T-helper 2 cell treated with Interferon-gamma antibody and Interleukin-4, amounts not matched to agents 5 μg/mL and 100 μg/mL, for 36 hours (primary cell): ENCODE data around the gene FAM200C.

Experiments
- DNase-seq: peaks from one replicate; pipeline ENCODE4 v3.0.0; 2021; ENCODE audit warnings: low spot score
- H3K27ac Mint-ChIP-seq: one replicate; pipeline ENCODE4 v1.8.0; 2021; ENCODE audit warnings: mild to moderate bottlenecking, mixed read lengths
- H3K27me3 Mint-ChIP-seq: one replicate; pipeline ENCODE4 v1.8.0; 2021; ENCODE audit warnings: low read depth, mixed read lengths
- H3K36me3 Mint-ChIP-seq: one replicate; pipeline ENCODE4 v1.8.0; 2021; ENCODE audit warnings: low read depth, mixed read lengths
- H3K4me1 Mint-ChIP-seq: one replicate; pipeline ENCODE4 v1.8.0; 2021; ENCODE audit warnings: low read depth, mixed read lengths
- H3K4me3 Mint-ChIP-seq: one replicate; pipeline ENCODE4 v1.8.0; 2022; ENCODE audit warnings: mild to moderate bottlenecking, moderate library complexity, mixed read lengths
- H3K9me3 Mint-ChIP-seq: one replicate; pipeline ENCODE4 v1.8.0; 2021; ENCODE audit warnings: mixed read lengths

The FAM200C gene

GRCh38 chr5:160390787-160391696 lies 8.8 kb downstream of the FAM200C start:
- Mint-ChIP-seq H3K9me3 (peaks cover 10% of the 10 kb centered on the region), H3K36me3 (no peaks in the 10 kb centered on the region), H3K4me3 (no peak overlapping the region), H3K4me1 (no peaks in the 10 kb centered on the region), H3K27me3 (peaks cover 6% of the 10 kb centered on the region), H3K27ac (no peak overlapping the region)
- DNase-seq = no peak

DNA sequence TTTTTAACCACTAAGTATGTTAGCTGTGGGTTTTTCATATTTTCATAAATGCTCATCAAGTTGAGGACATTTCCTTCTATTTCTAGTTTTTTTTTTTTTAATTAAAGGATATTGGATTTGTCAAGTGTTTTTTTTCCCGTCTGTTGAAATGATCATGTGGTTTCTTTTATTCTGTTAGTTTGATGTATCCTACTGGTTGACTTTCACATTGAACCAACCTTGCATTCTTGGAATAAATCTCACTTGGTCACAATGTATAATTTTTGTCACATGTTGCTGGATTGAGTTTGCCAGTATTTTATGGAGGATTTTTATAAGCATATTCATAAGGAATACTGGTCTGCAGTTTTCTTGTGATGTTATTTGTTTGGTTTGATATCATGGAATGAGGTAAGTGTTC lies 12.4 kb downstream of the FAM200C start:
- Mint-ChIP-seq H3K9me3 (peaks cover 10% of the 10 kb centered on the region), H3K27ac (no peak overlapping the region), H3K4me1 (peaks cover 1% of the 10 kb centered on the region), H3K4me3 (no peak overlapping the region), H3K27me3 (peaks cover 10% of the 10 kb centered on the region), H3K36me3 (no peaks in the 10 kb centered on the region)
- DNase-seq = no peak

DNA sequence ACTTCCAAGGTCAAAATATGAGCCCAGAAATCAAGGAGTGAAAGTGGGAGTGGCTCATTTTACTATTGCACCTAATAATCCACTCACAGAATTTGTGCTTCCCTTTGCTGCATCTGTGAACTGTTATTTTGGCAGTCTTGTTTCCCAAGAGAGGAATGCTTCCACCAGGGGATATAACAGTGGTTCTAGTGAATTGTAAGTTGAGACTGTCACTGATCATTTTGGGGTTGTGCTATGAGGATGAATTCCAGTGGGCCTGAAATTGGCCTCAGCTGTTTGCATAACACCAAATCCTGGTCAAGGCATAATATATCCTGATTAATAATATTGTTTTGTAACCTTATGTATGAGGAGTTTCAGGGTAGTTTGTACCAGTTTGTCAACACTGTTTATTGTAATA lies 14.4 kb downstream of the FAM200C start:
- Mint-ChIP-seq H3K36me3 (no peaks in the 10 kb centered on the region), H3K4me1 (peaks cover 1% of the 10 kb centered on the region), H3K9me3 (peaks cover 10% of the 10 kb centered on the region), H3K27ac (no peak overlapping the region), H3K4me3 (no peak overlapping the region), H3K27me3 (peaks cover 22% of the 10 kb centered on the region)
- no peak for DNase-seq

GRCh38 chr5:160384681-160385080 lies 15.2 kb downstream of the FAM200C start:
- Mint-ChIP-seq H3K9me3 (peaks cover 10% of the 10 kb centered on the region), H3K4me3 (no peak overlapping the region), H3K36me3 (no peaks in the 10 kb centered on the region), H3K4me1 (peaks cover 1% of the 10 kb centered on the region), H3K27me3 (peaks cover 28% of the 10 kb centered on the region), H3K27ac (no peak overlapping the region)
- DNase-seq = no peak

DNA sequence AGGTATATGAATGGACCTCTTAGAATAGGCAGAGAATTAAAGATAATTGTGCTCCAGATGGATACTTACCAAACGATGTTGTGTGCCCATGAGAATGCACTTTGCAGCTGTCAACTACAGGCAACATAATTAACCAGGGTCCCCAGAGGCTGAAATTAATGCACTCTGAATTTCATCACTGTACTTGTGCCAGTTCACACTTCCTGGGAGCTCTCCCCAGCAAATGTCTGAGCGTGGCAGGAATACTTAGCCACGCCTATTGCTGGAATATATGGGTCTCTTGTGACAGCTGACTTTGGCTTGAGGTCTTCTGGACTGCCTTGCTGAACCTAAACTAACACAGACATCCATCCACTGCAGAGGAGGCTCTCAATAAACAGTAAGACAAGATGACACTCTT lies 17.5 kb downstream of the FAM200C start:
- H3K4me1 Mint-ChIP-seq = peaks cover 1% of the 10 kb centered on the region
- H3K9me3 Mint-ChIP-seq = peaks cover under 1% of the 10 kb centered on the region
- peaks cover 27% of the 10 kb centered on the region for H3K27me3 Mint-ChIP-seq
- H3K4me3 Mint-ChIP-seq = no peak overlapping the region
- H3K27ac Mint-ChIP-seq = no peak overlapping the region
- no peak for DNase-seq
- no peaks in the 10 kb centered on the region for H3K36me3 Mint-ChIP-seq

DNA sequence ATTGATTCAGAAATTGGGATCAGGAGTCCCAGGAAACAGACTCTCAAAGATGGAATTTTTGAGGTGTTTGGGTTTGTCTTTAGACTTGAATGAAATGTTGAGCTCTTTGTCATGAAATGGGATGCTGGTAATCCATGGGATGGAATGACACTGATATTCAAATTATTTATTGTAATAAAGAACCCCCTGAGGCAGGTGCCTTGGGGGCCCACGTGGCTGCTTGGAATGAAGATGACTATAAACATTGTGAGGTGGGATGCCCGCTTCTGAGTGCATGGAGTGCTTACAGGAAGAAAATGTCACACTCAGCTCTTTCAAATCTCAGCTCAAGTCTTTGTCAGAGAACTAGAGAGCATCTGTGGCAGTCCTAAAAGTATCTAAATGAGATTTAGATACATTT lies 19.8 kb downstream of the FAM200C start:
- Mint-ChIP-seq H3K4me1 (peaks cover 1% of the 10 kb centered on the region), H3K4me3 (no peak overlapping the region), H3K36me3 (no peaks in the 10 kb centered on the region), H3K9me3 (no peaks in the 10 kb centered on the region), H3K27me3 (peaks cover 34% of the 10 kb centered on the region), H3K27ac (no peak overlapping the region)
- DNase-seq = no peak

- no peak overlapping the region for H3K4me3 Mint-ChIP-seq
- peaks cover 39% of the 10 kb centered on the region for H3K27me3 Mint-ChIP-seq
- no peak overlapping the region for H3K27ac Mint-ChIP-seq
- no peaks in the 10 kb centered on the region for H3K9me3 Mint-ChIP-seq
- H3K4me1 Mint-ChIP-seq = peaks cover 1% of the 10 kb centered on the region
- H3K36me3 Mint-ChIP-seq = no peaks in the 10 kb centered on the region
- no peak for DNase-seq
These were observed 20.3 kb downstream of the FAM200C start for GRCh38 chr5:160379511-160379910.

DNA sequence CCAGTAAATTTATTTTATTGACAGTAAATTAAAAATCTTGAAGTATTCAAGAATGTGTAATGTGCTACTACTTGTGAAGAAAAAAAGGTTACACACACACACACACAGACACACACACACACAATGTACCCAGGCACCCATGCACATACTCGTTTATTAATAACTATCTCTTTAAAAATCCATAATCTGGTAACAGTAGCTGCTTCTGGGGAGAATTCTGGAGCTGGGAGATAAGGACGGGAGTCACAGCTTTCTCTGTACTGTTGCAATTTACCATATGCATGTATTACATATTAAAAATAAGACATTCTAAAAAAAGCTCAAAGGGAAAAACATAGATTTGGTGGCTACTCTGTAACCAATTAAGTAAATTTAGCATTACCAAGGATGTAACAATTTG lies 21.5 kb downstream of the FAM200C start:
- H3K27ac Mint-ChIP-seq = no peak overlapping the region
- H3K4me3 Mint-ChIP-seq = no peak overlapping the region
- no peaks in the 10 kb centered on the region for H3K36me3 Mint-ChIP-seq
- H3K4me1 Mint-ChIP-seq = peaks cover 1% of the 10 kb centered on the region
- DNase-seq = no peak
- H3K9me3 Mint-ChIP-seq = no peaks in the 10 kb centered on the region
- peaks cover 48% of the 10 kb centered on the region for H3K27me3 Mint-ChIP-seq

DNA sequence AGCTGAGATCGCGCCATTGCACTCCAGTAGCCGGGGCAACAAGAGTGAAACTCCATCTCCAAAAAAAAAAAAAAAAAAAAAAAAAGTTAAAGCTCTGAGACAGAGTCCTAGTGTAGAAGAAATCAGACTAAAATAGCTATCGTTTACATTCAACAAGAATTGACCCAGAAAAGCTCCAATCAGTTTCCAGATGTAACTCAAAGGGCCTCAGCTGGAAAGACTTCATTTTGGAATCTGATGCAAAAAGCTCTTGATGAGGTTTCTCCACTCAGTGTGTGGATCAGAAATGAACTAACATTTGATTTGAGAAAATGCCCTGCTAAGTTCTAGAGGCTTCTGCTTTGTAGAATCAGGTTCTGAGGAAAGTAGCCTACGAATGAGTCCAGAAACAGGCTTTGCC lies 22.2 kb downstream of the FAM200C start:
- DNase-seq = no peak
- Mint-ChIP-seq H3K27ac (no peak overlapping the region), H3K36me3 (no peaks in the 10 kb centered on the region), H3K27me3 (peaks cover 51% of the 10 kb centered on the region), H3K4me1 (no peaks in the 10 kb centered on the region), H3K9me3 (no peaks in the 10 kb centered on the region), H3K4me3 (no peak overlapping the region)

- DNase-seq = no peak
- Mint-ChIP-seq H3K9me3 (no peaks in the 10 kb centered on the region), H3K4me3 (no peak overlapping the region), H3K4me1 (no peaks in the 10 kb centered on the region), H3K27me3 (peaks cover 55% of the 10 kb centered on the region), H3K27ac (no peak overlapping the region), H3K36me3 (no peaks in the 10 kb centered on the region)
These were observed 23.4 kb downstream of the FAM200C start for GRCh38 chr5:160376416-160376815.

GRCh38 chr5:160375701-160376100 lies 24.2 kb downstream of the FAM200C start:
- no peak for DNase-seq
- H3K27ac Mint-ChIP-seq = no peak overlapping the region
- no peaks in the 10 kb centered on the region for H3K9me3 Mint-ChIP-seq
- H3K36me3 Mint-ChIP-seq = no peaks in the 10 kb centered on the region
- peaks cover 3% of the 10 kb centered on the region for H3K4me1 Mint-ChIP-seq
- H3K27me3 Mint-ChIP-seq = peaks cover 58% of the 10 kb centered on the region
- H3K4me3 Mint-ChIP-seq = no peak overlapping the region

GRCh38 chr5:160375166-160375565 lies 24.7 kb downstream of the FAM200C start:
- no peak overlapping the region for H3K4me3 Mint-ChIP-seq

GRCh38 chr5:160371294-160371693 lies 28.6 kb downstream of the FAM200C start:
- Mint-ChIP-seq H3K27ac (no peak overlapping the region), H3K4me1 (peaks cover 3% of the 10 kb centered on the region), H3K9me3 (no peaks in the 10 kb centered on the region), H3K4me3 (peak overlapping the region; percentile 41), H3K27me3 (peaks cover 71% of the 10 kb centered on the region), H3K36me3 (no peaks in the 10 kb centered on the region)
- DNase-seq = no peak

More at GRCh38 chr5:160375166-160375565, 24.7 kb downstream of the FAM200C start:
- Mint-ChIP-seq H3K36me3 (no peaks in the 10 kb centered on the region), H3K4me1 (peaks cover 3% of the 10 kb centered on the region), H3K27me3 (peaks cover 59% of the 10 kb centered on the region), H3K27ac (no peak overlapping the region), H3K9me3 (no peaks in the 10 kb centered on the region)
- DNase-seq = no peak

GRCh38 chr5:160370713-160371034 lies 29.2 kb downstream of the FAM200C start:
- H3K27me3 Mint-ChIP-seq = peaks cover 70% of the 10 kb centered on the region

More at GRCh38 chr5:160370713-160371034, 29.2 kb downstream of the FAM200C start:
- H3K9me3 Mint-ChIP-seq = no peaks in the 10 kb centered on the region
- no peak overlapping the region for H3K27ac Mint-ChIP-seq
- DNase-seq = no peak
- peak overlapping the region; percentile 41 for H3K4me3 Mint-ChIP-seq
- peaks cover 3% of the 10 kb centered on the region for H3K4me1 Mint-ChIP-seq
- no peaks in the 10 kb centered on the region for H3K36me3 Mint-ChIP-seq
